ENCODE results near the gene HACD4. TPM values are rescaled to one million over a fixed set of nuclear protein-coding genes. Genes with fewer than 3 reads are reported as not detected.

HACD4 gene
- total and polyA plus RNA-seq, 2 experiments from 2014 or later: 1.2 to 1.3 TPM

DNA sequence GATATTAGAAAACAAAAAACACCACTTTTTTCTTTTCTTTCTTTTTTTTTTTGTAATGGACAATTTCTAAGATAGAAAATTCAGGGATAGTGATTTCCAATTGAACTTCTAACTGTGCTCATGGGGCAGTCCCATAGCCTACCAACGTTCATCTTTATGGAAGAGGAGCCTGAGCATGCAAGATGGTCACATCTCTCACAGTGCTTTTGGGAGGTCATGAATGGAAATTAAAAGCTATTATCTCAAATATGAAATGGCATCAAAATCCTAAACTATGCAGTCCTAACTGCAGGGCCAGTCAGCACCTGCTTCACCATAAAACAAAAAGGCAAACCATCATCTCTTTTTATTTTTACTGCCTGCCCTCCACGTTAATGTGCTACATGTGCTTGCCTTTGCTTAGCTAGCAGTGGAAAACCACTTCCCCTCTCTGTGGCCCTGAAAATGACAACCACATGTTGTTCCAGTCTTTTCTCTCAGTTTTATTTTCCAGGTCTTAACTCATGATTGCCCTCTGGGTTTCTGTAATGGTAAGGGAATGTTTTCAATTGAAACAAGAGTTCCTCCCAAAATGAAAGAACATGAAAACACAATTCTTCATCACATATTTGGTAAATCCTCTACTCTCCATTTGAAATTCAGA lies 29.6 kb upstream of the HACD4 start:
- no peak overlapping the region for H3K4me3 ChIP-seq
- H3K4me2 ChIP-seq: no peak overlapping the region
- no peaks in the 10 kb centered on the region for H3K36me3 ChIP-seq (replicated peaks; ENCODE audit: insufficient read depth, low read depth)
- no peaks in the 10 kb centered on the region for H3K9me3 ChIP-seq (ENCODE audit: low read depth)
- DNase-seq (ENCODE audit: low spot score): peak; percentile 16
- H4K20me1 ChIP-seq (ENCODE audit: insufficient read depth, poor library complexity, severe bottlenecking): no peaks in the 10 kb centered on the region
- WGBS (ENCODE audit: low lambda C conversion rate, missing lambda C conversion rate): 53% methylated on average over 2 of the region's 2 CpGs
- H3K27me3 ChIP-seq: no peaks in the 10 kb centered on the region
- H3K79me2 ChIP-seq: no peaks in the 10 kb centered on the region
- no peaks in the 10 kb centered on the region for H3K9me2 ChIP-seq (replicated peaks; ENCODE audit: insufficient read depth)
- no peaks in the 10 kb centered on the region for H3K4me1 ChIP-seq (ENCODE audit: insufficient read depth)
- TF ChIP-seq CTCF (IDR thresholded peaks at IDR 0.05; ENCODE audit: poor library complexity): no peak
- TF ChIP-seq EZH2phosphoT487 (IDR thresholded peaks at IDR 0.05; ENCODE audit: low read depth, severe bottlenecking, unreplicated experiment): no peak
- TF ChIP-seq EZH2 (IDR thresholded peaks at IDR 0.05; ENCODE audit: borderline replicate concordance): no peak
- H3K27ac ChIP-seq: no peak overlapping the region
- H2AFZ ChIP-seq: no peak overlapping the region

GRCh38 chr9:21056931-21057330 lies 25.5 kb upstream of the HACD4 start:
- H3K36me3 ChIP-seq (replicated peaks; ENCODE audit: insufficient read depth, low read depth): no peaks in the 10 kb centered on the region
- H3K9me3 ChIP-seq (ENCODE audit: low read depth): no peaks in the 10 kb centered on the region
- WGBS (ENCODE audit: low lambda C conversion rate, missing lambda C conversion rate): 63% methylated on average over 1 of the region's 1 CpG
- H3K27ac ChIP-seq: no peak overlapping the region
- H3K4me1 ChIP-seq (ENCODE audit: insufficient read depth): no peaks in the 10 kb centered on the region
- no peaks in the 10 kb centered on the region for H3K79me2 ChIP-seq
- TF ChIP-seq CTCF (IDR thresholded peaks at IDR 0.05; ENCODE audit: poor library complexity) (no peak), EZH2 (IDR thresholded peaks at IDR 0.05; ENCODE audit: borderline replicate concordance) (no peak), EZH2phosphoT487 (IDR thresholded peaks at IDR 0.05; ENCODE audit: low read depth, severe bottlenecking, unreplicated experiment) (no peak)
- DNase-seq (ENCODE audit: low spot score): no peak
- H4K20me1 ChIP-seq (ENCODE audit: insufficient read depth, poor library complexity, severe bottlenecking): no peaks in the 10 kb centered on the region
- no peak overlapping the region for H3K4me3 ChIP-seq
- H2AFZ ChIP-seq: no peak overlapping the region
- H3K9me2 ChIP-seq (replicated peaks; ENCODE audit: insufficient read depth): no peaks in the 10 kb centered on the region
- no peak overlapping the region for H3K4me2 ChIP-seq
- H3K27me3 ChIP-seq: no peaks in the 10 kb centered on the region

DNA sequence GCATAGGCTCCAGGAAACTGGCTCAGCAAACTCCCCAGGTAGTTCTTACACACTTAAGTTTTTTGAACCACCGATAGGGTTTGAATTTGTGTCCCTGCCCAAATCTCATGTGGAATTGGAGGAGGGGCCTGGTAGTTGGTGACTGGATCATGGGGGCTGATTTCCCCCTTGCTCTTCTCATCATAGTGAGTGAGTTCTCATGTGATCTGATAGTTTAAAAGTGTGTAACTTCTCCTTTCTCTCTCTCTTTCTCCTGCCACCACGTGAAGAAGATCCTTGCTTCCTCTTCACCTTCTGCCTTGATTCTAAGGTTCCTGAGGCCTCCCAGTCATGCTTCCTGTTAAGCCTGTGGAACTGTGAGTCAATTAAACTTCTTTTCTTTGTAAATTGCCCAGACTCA lies 22.4 kb upstream of the HACD4 start:
- Histone ChIP-seq H3K4me1 (ENCODE audit: insufficient read depth) (no peaks in the 10 kb centered on the region), H3K27me3 (no peaks in the 10 kb centered on the region), H4K20me1 (ENCODE audit: insufficient read depth, poor library complexity, severe bottlenecking) (no peaks in the 10 kb centered on the region), H3K4me3 (no peak overlapping the region), H3K79me2 (no peaks in the 10 kb centered on the region), H3K9me3 (ENCODE audit: low read depth) (no peaks in the 10 kb centered on the region), H3K4me2 (no peak overlapping the region), H3K9me2 (replicated peaks; ENCODE audit: insufficient read depth) (no peaks in the 10 kb centered on the region), H3K27ac (no peak overlapping the region), H2AFZ (no peak overlapping the region), H3K36me3 (replicated peaks; ENCODE audit: insufficient read depth, low read depth) (no peaks in the 10 kb centered on the region)
- 56% methylated on average over 2 of the region's 2 CpGs for WGBS (ENCODE audit: low lambda C conversion rate, missing lambda C conversion rate)
- DNase-seq (ENCODE audit: low spot score): no peak
- TF ChIP-seq EZH2phosphoT487 (IDR thresholded peaks at IDR 0.05; ENCODE audit: low read depth, severe bottlenecking, unreplicated experiment): no peak
- no peak for TF ChIP-seq CTCF (IDR thresholded peaks at IDR 0.05; ENCODE audit: poor library complexity)
- TF ChIP-seq EZH2 (IDR thresholded peaks at IDR 0.05; ENCODE audit: borderline replicate concordance): no peak

Data from hepatocyte (in vitro differentiated cells).